DND-41 (cell line): Measurements from ENCODE around the gene AXIN1.

Source experiments
- ATAC-seq: fragments of 200-7000 bp; cut with Tn5 transposase; 3 replicates; pipeline ENCODE4 v1.9.1; 2021; ENCODE audit warnings: low read depth; ENCODE audit not compliant: insufficient read depth
- DNase-seq: peaks from one replicate; pipeline ENCODE4 v3.0.0-alpha.2; 2020
- H2AFZ ChIP-seq: 2 replicates; pipeline ENCODE4 v1.6.0; 2012; ENCODE audit warnings: low read depth, low read length
- H3K27ac ChIP-seq: 2 replicates; pipeline ENCODE4 v1.5.1; 2012; ENCODE audit warnings: low read length, inconsistent platforms
- H3K27me3 ChIP-seq: fragments of 200-600 bp; sonication (generic); 2 replicates; pipeline ENCODE4 v1.6.0; 2012; ENCODE audit warnings: low read length, mild to moderate bottlenecking, inconsistent platforms; ENCODE audit not compliant: insufficient read depth, poor library complexity
- H3K36me3 ChIP-seq: 2 replicates; pipeline ENCODE4 v1.5.1; 2012; ENCODE audit warnings: low read length, inconsistent platforms; ENCODE audit not compliant: insufficient read depth
- H3K4me1 ChIP-seq: 2 replicates; pipeline ENCODE4 v1.5.1; 2012; ENCODE audit warnings: mild to moderate bottlenecking, low read length; ENCODE audit not compliant: insufficient read depth
- H3K4me2 ChIP-seq: 2 replicates; pipeline ENCODE4 v1.6.0; 2012; ENCODE audit warnings: mild to moderate bottlenecking, moderate library complexity, low read length, inconsistent platforms; ENCODE audit not compliant: insufficient read depth
- H3K4me3 ChIP-seq, 2 experiments: fragments of 200-600 bp in 1 of 2; shearing (Covaris generic) in 1 of 2; 2 replicates each; pipeline ENCODE4 v1.5.1; 2012 to 2016; ENCODE audit warnings: inconsistent platforms in 2 of 2, low read length in 2 of 2, mild to moderate bottlenecking in 2 of 2, low read depth in 1 of 2, moderate library complexity in 1 of 2
- H3K79me2 ChIP-seq: 2 replicates; pipeline ENCODE4 v1.6.0; 2012; ENCODE audit warnings: low read length, inconsistent platforms; ENCODE audit not compliant: insufficient read depth
- H3K9ac ChIP-seq: 2 replicates; pipeline ENCODE4 v1.6.0; 2012; ENCODE audit warnings: low read depth, mild to moderate bottlenecking, inconsistent platforms, low read length, moderate library complexity
- H3K9me3 ChIP-seq: 2 replicates; pipeline ENCODE4 v1.5.1; 2012; ENCODE audit warnings: low read length, moderate library complexity, mild to moderate bottlenecking, inconsistent platforms; ENCODE audit not compliant: insufficient read depth, severe bottlenecking
- H4K20me1 ChIP-seq: 2 replicates; pipeline ENCODE4 v1.6.0; 2012; ENCODE audit warnings: low read length; ENCODE audit not compliant: insufficient read depth
- EZH2 ChIP-seq: IDR thresholded peaks from 3 replicates; pipeline ENCODE4 v1.6.1; 2012; ENCODE audit warnings: borderline replicate concordance, low read depth, mild to moderate bottlenecking, moderate library complexity, low read length, inconsistent platforms; ENCODE audit not compliant: severe bottlenecking
- TF ChIP-seq, protein P1 (sequence below): IDR thresholded peaks from 2 replicates; pipeline ENCODE4 v1.5.1; 2012; ENCODE audit warnings: borderline replicate concordance, low read length, moderate library complexity, mild to moderate bottlenecking; ENCODE audit not compliant: poor library complexity, severe bottlenecking; ENCODE audit errors: extremely low read depth

AXIN1 gene

GRCh38 chr16:287981-288920 is 64.3 kb downstream of the AXIN1 start:
- no peaks in the 10 kb centered on the region for H3K4me1 ChIP-seq
- H3K79me2 ChIP-seq: no peaks in the 10 kb centered on the region
- ATAC-seq: no peak
- H3K4me2 ChIP-seq: no peak overlapping the region
- H2AFZ ChIP-seq: no peak overlapping the region
- TF ChIP-seq, protein P1, sequence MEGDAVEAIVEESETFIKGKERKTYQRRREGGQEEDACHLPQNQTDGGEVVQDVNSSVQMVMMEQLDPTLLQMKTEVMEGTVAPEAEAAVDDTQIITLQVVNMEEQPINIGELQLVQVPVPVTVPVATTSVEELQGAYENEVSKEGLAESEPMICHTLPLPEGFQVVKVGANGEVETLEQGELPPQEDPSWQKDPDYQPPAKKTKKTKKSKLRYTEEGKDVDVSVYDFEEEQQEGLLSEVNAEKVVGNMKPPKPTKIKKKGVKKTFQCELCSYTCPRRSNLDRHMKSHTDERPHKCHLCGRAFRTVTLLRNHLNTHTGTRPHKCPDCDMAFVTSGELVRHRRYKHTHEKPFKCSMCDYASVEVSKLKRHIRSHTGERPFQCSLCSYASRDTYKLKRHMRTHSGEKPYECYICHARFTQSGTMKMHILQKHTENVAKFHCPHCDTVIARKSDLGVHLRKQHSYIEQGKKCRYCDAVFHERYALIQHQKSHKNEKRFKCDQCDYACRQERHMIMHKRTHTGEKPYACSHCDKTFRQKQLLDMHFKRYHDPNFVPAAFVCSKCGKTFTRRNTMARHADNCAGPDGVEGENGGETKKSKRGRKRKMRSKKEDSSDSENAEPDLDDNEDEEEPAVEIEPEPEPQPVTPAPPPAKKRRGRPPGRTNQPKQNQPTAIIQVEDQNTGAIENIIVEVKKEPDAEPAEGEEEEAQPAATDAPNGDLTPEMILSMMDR: no peak
- no peak for TF ChIP-seq EZH2
- no peaks in the 10 kb centered on the region for H3K27me3 ChIP-seq
- H3K4me3 ChIP-seq: no peak overlapping the region
- DNase-seq: no peak
- H4K20me1 ChIP-seq: peaks cover 24% of the 10 kb centered on the region; the same call in 1 of the 2 replicates
- H3K9ac ChIP-seq: no peak overlapping the region
- H3K36me3 ChIP-seq: peaks cover 70% of the 10 kb centered on the region
- H3K27ac ChIP-seq: no peak overlapping the region
- no peaks in the 10 kb centered on the region for H3K9me3 ChIP-seq

DNA sequence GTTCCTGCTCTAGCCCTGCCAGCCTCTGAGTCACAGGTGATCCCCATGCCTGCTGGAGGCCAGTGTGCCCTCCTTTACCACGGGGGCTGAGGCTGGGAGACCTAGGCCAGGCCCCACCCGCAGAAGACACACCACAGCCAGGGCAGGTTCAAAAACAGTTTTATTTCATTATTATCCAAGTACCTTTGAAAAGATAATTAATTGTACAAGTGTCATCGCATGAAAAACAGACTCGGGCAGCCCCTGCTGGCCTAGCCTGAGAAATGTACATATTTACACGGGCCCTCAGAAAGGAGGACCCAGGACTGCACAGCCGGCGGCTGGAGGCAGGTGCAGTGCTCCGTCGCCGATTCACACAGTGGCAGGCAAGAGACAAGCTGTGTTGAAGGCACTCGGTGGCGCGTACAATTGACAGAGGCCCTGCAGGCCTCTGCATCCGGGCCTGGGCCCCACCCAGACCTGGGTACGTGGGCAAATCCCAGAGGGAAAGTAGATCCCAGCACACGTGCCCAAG is 65.2 kb downstream of the AXIN1 start:
- no peak for ATAC-seq
- Histone ChIP-seq H3K4me2 (no peak overlapping the region), H3K9ac (no peak overlapping the region), H3K36me3 (peaks cover 61% of the 10 kb centered on the region), H3K4me1 (no peaks in the 10 kb centered on the region), H3K27ac (no peak overlapping the region), H4K20me1 (peaks cover 18% of the 10 kb centered on the region; the same call in 1 of the 2 replicates), H3K4me3 (no peak overlapping the region), H3K9me3 (no peaks in the 10 kb centered on the region), H3K79me2 (no peaks in the 10 kb centered on the region), H2AFZ (no peak overlapping the region), H3K27me3 (no peaks in the 10 kb centered on the region)
- TF ChIP-seq, protein P1: no peak
- TF ChIP-seq EZH2: no peak
- no peak for DNase-seq

- TF ChIP-seq, protein P1: no peak
- no peak for TF ChIP-seq EZH2
- DNase-seq (no peak), ATAC-seq (no peak)
- no peak overlapping the region for H3K4me2 ChIP-seq
- H4K20me1 ChIP-seq: peaks cover 18% of the 10 kb centered on the region; the same call in 1 of the 2 replicates
- H3K79me2 ChIP-seq: no peaks in the 10 kb centered on the region
- H3K27ac ChIP-seq: no peak overlapping the region
- no peak overlapping the region for H3K9ac ChIP-seq
- no peaks in the 10 kb centered on the region for H3K27me3 ChIP-seq
- no peaks in the 10 kb centered on the region for H3K4me1 ChIP-seq
- no peaks in the 10 kb centered on the region for H3K9me3 ChIP-seq
- no peak overlapping the region for H3K4me3 ChIP-seq
- H3K36me3 ChIP-seq: peaks cover 54% of the 10 kb centered on the region
- no peak overlapping the region for H2AFZ ChIP-seq
Measured at GRCh38 chr16:286491-287297, 65.8 kb downstream of the AXIN1 start.
